ENCODE data around the gene CTNNBIP1.

Gene CTNNBIP1

DNA sequence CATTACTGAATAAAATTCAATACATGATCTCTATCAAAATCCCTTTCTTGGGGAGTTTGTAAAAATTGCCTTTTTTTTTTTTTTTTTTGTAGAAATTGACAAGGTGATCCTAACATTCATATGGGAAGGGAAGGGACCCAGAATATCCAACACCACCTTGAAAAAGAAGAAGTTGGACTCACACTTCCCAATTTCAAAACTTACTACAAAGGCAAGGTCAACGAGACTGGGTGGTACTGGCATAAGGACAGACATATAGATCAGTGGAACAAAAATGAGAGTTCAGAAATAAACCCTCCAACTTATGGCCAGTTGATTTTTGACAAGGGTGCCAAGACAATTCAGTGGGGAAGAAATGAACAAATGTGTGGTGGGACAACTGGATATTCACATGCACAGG, 54.9 kb downstream of the CTNNBIP1 start:
- TF ChIP-seq ZNF548 (tag by site-specific recombination; IDR thresholded peaks at IDR 0.05) (no peak), HOXC10 (CRISPR knock-in tag; IDR thresholded peaks at IDR 0.05) (no peak), ZNF157 (tag by site-specific recombination; IDR thresholded peaks at IDR 0.05) (no peak), ZNF660 (tag by site-specific recombination; IDR thresholded peaks at IDR 0.05) (no peak), ZNF239 (tag by site-specific recombination; IDR thresholded peaks at IDR 0.05) (no peak), ZNF670 (tag by site-specific recombination; IDR thresholded peaks at IDR 0.05; ENCODE audit: low read depth) (no peak), ZNF692 (tag by site-specific recombination; IDR thresholded peaks at IDR 0.05) (no peak), ZNF621 (tag by site-specific recombination; IDR thresholded peaks at IDR 0.05) (no peak), BCL6B (tag by site-specific recombination; IDR thresholded peaks at IDR 0.05) (no peak), ZBTB10 (tag by site-specific recombination; IDR thresholded peaks at IDR 0.05) (no peak), ZFP37 (tag by site-specific recombination; IDR thresholded peaks at IDR 0.05) (no peak), ZNF514 (tag by site-specific recombination; IDR thresholded peaks at IDR 0.05) (no peak), SP3 (tag by site-specific recombination; IDR thresholded peaks at IDR 0.05) (no peak), ZBTB20 (tag by site-specific recombination; IDR thresholded peaks at IDR 0.05) (no peak), AEBP2 (tag by site-specific recombination; IDR thresholded peaks at IDR 0.05; ENCODE audit: borderline replicate concordance) (no peak), ZNF266 (tag by site-specific recombination; IDR thresholded peaks at IDR 0.05; ENCODE audit: low read depth) (no peak)
- TF ChIP-seq, protein P1, sequence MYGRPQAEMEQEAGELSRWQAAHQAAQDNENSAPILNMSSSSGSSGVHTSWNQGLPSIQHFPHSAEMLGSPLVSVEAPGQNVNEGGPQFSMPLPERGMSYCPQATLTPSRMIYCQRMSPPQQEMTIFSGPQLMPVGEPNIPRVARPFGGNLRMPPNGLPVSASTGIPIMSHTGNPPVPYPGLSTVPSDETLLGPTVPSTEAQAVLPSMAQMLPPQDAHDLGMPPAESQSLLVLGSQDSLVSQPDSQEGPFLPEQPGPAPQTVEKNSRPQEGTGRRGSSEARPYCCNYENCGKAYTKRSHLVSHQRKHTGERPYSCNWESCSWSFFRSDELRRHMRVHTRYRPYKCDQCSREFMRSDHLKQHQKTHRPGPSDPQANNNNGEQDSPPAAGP (tag by site-specific recombination; IDR thresholded peaks at IDR 0.05) = no peak
- TF ChIP-seq, protein P2, sequence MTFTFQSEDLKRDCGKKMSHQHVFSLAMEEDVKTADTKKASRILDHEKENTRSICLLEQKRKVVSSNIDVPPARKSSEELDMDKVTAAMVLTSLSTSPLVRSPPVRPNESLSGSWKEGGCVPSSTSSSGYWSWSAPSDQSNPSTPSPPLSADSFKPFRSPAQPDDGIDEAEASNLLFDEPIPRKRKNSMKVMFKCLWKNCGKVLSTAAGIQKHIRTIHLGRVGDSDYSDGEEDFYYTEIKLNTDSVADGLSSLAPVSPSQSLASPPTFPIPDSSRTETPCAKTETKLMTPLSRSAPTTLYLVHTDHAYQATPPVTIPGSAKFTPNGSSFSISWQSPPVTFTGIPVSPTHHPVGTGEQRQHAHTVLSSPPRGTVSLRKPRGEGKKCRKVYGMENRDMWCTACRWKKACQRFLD (tag by site-specific recombination; IDR thresholded peaks at IDR 0.05) = no peak
- Histone ChIP-seq H3K4me1 (ENCODE audit: control insufficient read depth, insufficient read depth, low read length) (no peaks in the 10 kb centered on the region; the same call in 1 of the 2 replicates), H3K4me3 (ENCODE audit: low read depth, low read length) (no peak overlapping the region), H3K9me3 (ENCODE audit: control insufficient read depth, insufficient read depth, low read depth, low read length) (no peaks in the 10 kb centered on the region), H3K27ac (ENCODE audit: extremely low read depth, low read depth, low read length) (no peak overlapping the region), H3K36me3 (ENCODE audit: control insufficient read depth in 2 of 2, insufficient read depth in 1 of 2, low read length in 2 of 2) (peaks cover 0 to 9% of the 10 kb centered on the region in 2 experiments; a peak in 1 of 3 replicates)
- ChIA-PET POLR2A (no interaction called here), CTCF (interaction anchor here (1.1 to 1.2 kb wide), 2 partner anchors 19 to 133 kb away, joined by 4 to 6 read pairs; no protein-coding TSS in a partner anchor)

Measured in HEK293 (cell line).